Measurements from ENCODE around the gene ZBTB37. TPM values are rescaled to one million over a fixed set of nuclear protein-coding genes. Genes with fewer than 3 reads are reported as not detected.

ZBTB37 gene
- total and polyA plus RNA-seq, 9 of the 15 experiments (the other 6 are each of a cell fraction or from before 2014, with no cell fraction given) = 1.3 to 13.9 (median 5.4) TPM

GRCh38 chr1:173868266-173869020, at the start of gene ZBTB37 (continued):
- TF ChIP-seq, protein P1, sequence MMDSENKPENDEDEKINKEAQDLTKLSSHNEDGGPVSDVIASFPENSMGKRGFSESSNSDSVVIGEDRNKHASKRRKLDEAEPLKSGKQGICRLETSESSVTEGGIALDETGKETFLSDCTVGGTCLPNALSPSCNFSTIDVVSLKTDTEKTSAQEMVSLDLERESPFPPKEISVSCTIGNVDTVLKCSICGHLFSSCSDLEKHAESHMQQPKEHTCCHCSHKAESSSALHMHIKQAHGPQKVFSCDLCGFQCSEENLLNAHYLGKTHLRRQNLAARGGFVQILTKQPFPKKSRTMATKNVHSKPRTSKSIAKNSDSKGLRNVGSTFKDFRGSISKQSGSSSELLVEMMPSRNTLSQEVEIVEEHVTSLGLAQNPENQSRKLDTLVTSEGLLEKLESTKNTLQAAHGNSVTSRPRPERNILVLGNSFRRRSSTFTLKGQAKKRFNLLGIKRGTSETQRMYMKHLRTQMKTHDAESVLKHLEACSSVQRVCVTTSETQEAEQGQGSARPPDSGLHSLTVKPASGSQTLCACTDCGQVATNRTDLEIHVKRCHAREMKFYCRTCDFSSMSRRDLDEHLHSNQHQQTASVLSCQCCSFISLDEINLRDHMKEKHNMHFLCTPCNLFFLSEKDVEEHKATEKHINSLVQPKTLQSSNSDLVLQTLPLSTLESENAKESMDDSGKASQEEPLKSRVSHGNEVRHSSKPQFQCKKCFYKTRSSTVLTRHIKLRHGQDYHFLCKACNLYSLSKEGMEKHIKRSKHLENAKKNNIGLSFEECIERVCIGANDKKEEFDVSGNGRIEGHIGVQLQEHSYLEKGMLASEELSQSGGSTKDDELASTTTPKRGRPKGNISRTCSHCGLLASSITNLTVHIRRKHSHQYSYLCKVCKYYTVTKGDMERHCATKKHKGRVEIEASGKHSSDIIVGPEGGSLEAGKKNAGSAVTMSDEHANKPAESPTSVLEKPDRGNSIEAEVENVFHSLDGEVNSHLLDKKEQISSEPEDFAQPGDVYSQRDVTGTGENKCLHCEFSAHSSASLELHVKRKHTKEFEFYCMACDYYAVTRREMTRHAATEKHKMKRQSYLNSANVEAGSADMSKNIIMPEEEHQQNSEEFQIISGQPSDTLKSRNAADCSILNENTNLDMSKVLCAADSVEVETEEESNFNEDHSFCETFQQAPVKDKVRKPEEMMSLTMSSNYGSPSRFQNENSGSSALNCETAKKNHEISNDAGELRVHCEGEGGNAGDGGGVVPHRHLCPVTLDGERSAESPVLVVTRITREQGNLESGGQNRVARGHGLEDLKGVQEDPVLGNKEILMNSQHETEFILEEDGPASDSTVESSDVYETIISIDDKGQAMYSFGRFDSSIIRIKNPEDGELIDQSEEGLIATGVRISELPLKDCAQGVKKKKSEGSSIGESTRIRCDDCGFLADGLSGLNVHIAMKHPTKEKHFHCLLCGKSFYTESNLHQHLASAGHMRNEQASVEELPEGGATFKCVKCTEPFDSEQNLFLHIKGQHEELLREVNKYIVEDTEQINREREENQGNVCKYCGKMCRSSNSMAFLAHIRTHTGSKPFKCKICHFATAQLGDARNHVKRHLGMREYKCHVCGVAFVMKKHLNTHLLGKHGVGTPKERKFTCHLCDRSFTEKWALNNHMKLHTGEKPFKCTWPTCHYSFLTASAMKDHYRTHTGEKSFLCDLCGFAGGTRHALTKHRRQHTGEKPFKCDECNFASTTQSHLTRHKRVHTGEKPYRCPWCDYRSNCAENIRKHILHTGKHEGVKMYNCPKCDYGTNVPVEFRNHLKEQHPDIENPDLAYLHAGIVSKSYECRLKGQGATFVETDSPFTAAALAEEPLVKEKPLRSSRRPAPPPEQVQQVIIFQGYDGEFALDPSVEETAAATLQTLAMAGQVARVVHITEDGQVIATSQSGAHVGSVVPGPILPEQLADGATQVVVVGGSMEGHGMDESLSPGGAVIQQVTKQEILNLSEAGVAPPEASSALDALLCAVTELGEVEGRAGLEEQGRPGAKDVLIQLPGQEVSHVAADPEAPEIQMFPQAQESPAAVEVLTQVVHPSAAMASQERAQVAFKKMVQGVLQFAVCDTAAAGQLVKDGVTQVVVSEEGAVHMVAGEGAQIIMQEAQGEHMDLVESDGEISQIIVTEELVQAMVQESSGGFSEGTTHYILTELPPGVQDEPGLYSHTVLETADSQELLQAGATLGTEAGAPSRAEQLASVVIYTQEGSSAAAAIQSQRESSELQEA (IDR thresholded peaks at IDR 0.05; ENCODE audit: low read depth) = no peak
- no peak for TF ChIP-seq MBD2 (IDR thresholded peaks at IDR 0.05; ENCODE audit: borderline replicate concordance, low read depth)
- TF ChIP-seq GTF2F1 (IDR thresholded peaks at IDR 0.05; ENCODE audit: low read depth, low read length) = no peak
- TF ChIP-seq FOXA1 (IDR thresholded peaks at IDR 0.05; ENCODE audit: borderline replicate concordance) = no peak
- no peak for TF ChIP-seq CBFB (CRISPR knock-in tag; IDR thresholded peaks at IDR 0.05)
- TF ChIP-seq CTBP1 (IDR thresholded peaks at IDR 0.05; ENCODE audit: borderline replicate concordance) = peak; percentile 97
- no peak; the same call in 1 of the 2 replicates for TF ChIP-seq POLR2A (conservative IDR thresholded peaks at IDR 0.05)
- TF ChIP-seq, protein P2, sequence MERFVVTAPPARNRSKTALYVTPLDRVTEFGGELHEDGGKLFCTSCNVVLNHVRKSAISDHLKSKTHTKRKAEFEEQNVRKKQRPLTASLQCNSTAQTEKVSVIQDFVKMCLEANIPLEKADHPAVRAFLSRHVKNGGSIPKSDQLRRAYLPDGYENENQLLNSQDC (CRISPR knock-in tag; IDR thresholded peaks at IDR 0.05) = 0 out of 2 replicates have a peak, but pooled peaks have one; percentile 4
- TF ChIP-seq ZBTB8A (IDR thresholded peaks at IDR 0.05; ENCODE audit: partially characterized antibody) = no peak
- TF ChIP-seq CTCFL (IDR thresholded peaks at IDR 0.05; ENCODE audit: borderline replicate concordance, insufficient read depth, low read depth, low read length, poor library complexity, severe bottlenecking) = no peak
- TF ChIP-seq PHB (CRISPR knock-in tag; IDR thresholded peaks at IDR 0.05) = no peak
- no peak; the same call in 1 of the 2 replicates for TF ChIP-seq SMC3 (conservative IDR thresholded peaks at IDR 0.05; ENCODE audit: insufficient read depth, low read depth, low read length)
- TF ChIP-seq ATF7 (IDR thresholded peaks at IDR 0.05) = no peak
- TF ChIP-seq ZBTB17 (CRISPR knock-in tag; IDR thresholded peaks at IDR 0.05) = no peak
- TF ChIP-seq ARID3B (CRISPR knock-in tag; IDR thresholded peaks at IDR 0.05; ENCODE audit: borderline replicate concordance) = no peak
- peak; percentile 76 for TF ChIP-seq CXXC5 (CRISPR knock-in tag; IDR thresholded peaks at IDR 0.05)
- no peak for TF ChIP-seq ZNF253 (CRISPR knock-in tag; conservative IDR thresholded peaks at IDR 0.05)

All from K562 (cell line).